PFSK-1 (cell line): ENCODE measurements around the gene RNF144B.

Experiments
- POLR2AphosphoS5 ChIP-seq: IDR thresholded peaks from 2 replicates; pipeline ENCODE4 v1.6.1; 2012; ENCODE audit warnings: low read depth, mild to moderate bottlenecking, control low read depth, low read length, moderate library complexity
- REST ChIP-seq, 2 experiments: IDR thresholded peaks; 2 replicates each; pipeline versions ENCODE4 v1.6.1 to v1.8.0; 2011 to 2012; ENCODE audit warnings: low read depth in 2 of 2, low read length in 2 of 2, control low read depth in 1 of 2, inconsistent platforms in 1 of 2, mild to moderate bottlenecking in 1 of 2, moderate library complexity in 1 of 2; ENCODE audit not compliant: insufficient read depth in 1 of 2
- SIN3A ChIP-seq: IDR thresholded peaks from 2 replicates; pipeline ENCODE4 v1.6.1; 2012; ENCODE audit warnings: mild to moderate bottlenecking, low read length, moderate library complexity, borderline replicate concordance; ENCODE audit not compliant: insufficient read depth
- TAF1 ChIP-seq: IDR thresholded peaks from 2 replicates; pipeline ENCODE4 v1.6.1; 2012; ENCODE audit warnings: low read length, control low read depth, borderline replicate concordance; ENCODE audit not compliant: insufficient read depth

- TF ChIP-seq POLR2AphosphoS5 (no peak), REST (IDR thresholded peaks at IDR 0.05; ENCODE audit: insufficient read depth in 1 of 2, low read depth in 2 of 2, low read length in 2 of 2) (no peak), TAF1 (no peak), SIN3A (no peak)
These were observed 81.3 kb downstream of the RNF144B start for GRCh38 chr6:18468503-18468843.
